GM12878 (cell line): ENCODE measurements around the gene ANKRD1.

Experiments used
- CREM ChIP-seq: IDR thresholded peaks from 2 replicates; pipeline ENCODE4 v1.6.1; 2014; ENCODE audit warnings: antibody characterized with exemption, low read depth
- EP300 ChIP-seq, 2 experiments: fragments of 150-350 bp in 1 of 2; IDR thresholded peaks; 2 replicates each; pipeline ENCODE4 v1.6.1; 2011 to 2012; ENCODE audit warnings: low read depth in 2 of 2, low read length in 2 of 2, borderline replicate concordance in 1 of 2, improper control_type of control experiment in 1 of 2, inconsistent platforms in 1 of 2; ENCODE audit not compliant: control insufficient read depth in 1 of 2
- HDAC6 ChIP-seq: fragments of 200-600 bp; sonication (generic); IDR thresholded peaks from one replicate; pipeline ENCODE4 v1.8.0; 2017; ENCODE audit warnings: antibody characterized with exemption; ENCODE audit not compliant: unreplicated experiment
- NFXL1 ChIP-seq: fragments of 450-650 bp; IDR thresholded peaks from 2 replicates; pipeline ENCODE4 v1.6.1; 2017; ENCODE audit warnings: antibody characterized with exemption, mild to moderate bottlenecking, borderline replicate concordance
- POLR2AphosphoS5 ChIP-seq: IDR thresholded peaks from 2 replicates; pipeline ENCODE4 v1.6.1; 2011; ENCODE audit warnings: mild to moderate bottlenecking, low read length, inconsistent platforms
- TCF12 ChIP-seq: IDR thresholded peaks from 2 replicates; pipeline ENCODE4 v1.6.1; 2011; ENCODE audit warnings: low read depth, mild to moderate bottlenecking, low read length
- TF ChIP-seq, protein P1 (sequence below), 3 experiments: IDR thresholded peaks in 2 of 3; conservative IDR thresholded peaks in 1 of 3; 2 replicates each; pipeline ENCODE4 v1.5.1; 2011; ENCODE audit warnings: low read depth in 3 of 3, low read length in 3 of 3, mild to moderate bottlenecking in 3 of 3, control low read depth in 2 of 3, moderate library complexity in 2 of 3, inconsistent platforms in 1 of 3, mixed read lengths in 1 of 3; ENCODE audit not compliant: control insufficient read depth in 2 of 3, insufficient read depth in 1 of 3; ENCODE audit errors: extremely low read depth in 1 of 3
- TF ChIP-seq, protein P2 (sequence below): fragments of 450-650 bp; IDR thresholded peaks from 2 replicates; pipeline ENCODE4 v1.6.1; 2017; ENCODE audit warnings: mild to moderate bottlenecking, low read depth, inconsistent platforms; ENCODE audit not compliant: poor library complexity, severe bottlenecking

DNA sequence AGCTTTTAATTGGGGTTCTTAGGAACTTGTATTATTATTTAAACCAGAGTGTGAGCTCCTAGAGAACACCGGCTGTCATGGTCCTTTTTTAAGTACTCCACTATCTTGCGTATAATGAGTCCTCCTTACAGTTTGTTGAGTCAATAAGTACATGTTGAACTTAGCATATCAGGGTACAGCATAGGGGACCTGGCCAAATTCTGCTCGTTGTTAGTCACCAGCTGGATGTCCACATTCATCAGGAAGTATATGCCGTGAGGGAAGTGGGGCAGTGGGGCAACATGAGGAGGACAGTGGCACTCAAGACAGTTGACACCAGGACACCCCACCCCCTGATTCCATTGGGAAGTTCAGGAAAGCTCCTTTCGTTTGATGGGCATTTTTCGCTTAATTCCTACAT lies 32.5 kb downstream of the ANKRD1 start:
- TF ChIP-seq HDAC6, result no peak
- no peak for TF ChIP-seq NFXL1
- TF ChIP-seq POLR2AphosphoS5, result no peak
- TF ChIP-seq, protein P1, sequence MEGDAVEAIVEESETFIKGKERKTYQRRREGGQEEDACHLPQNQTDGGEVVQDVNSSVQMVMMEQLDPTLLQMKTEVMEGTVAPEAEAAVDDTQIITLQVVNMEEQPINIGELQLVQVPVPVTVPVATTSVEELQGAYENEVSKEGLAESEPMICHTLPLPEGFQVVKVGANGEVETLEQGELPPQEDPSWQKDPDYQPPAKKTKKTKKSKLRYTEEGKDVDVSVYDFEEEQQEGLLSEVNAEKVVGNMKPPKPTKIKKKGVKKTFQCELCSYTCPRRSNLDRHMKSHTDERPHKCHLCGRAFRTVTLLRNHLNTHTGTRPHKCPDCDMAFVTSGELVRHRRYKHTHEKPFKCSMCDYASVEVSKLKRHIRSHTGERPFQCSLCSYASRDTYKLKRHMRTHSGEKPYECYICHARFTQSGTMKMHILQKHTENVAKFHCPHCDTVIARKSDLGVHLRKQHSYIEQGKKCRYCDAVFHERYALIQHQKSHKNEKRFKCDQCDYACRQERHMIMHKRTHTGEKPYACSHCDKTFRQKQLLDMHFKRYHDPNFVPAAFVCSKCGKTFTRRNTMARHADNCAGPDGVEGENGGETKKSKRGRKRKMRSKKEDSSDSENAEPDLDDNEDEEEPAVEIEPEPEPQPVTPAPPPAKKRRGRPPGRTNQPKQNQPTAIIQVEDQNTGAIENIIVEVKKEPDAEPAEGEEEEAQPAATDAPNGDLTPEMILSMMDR (IDR thresholded peaks at IDR 0.05 in 2 of 3, conservative IDR thresholded peaks at IDR 0.05 in 1 of 3; ENCODE audit: control insufficient read depth in 2 of 3, extremely low read depth in 1 of 3, insufficient read depth in 1 of 3, low read depth in 3 of 3, low read length in 3 of 3), result no peak
- TF ChIP-seq, protein P2, sequence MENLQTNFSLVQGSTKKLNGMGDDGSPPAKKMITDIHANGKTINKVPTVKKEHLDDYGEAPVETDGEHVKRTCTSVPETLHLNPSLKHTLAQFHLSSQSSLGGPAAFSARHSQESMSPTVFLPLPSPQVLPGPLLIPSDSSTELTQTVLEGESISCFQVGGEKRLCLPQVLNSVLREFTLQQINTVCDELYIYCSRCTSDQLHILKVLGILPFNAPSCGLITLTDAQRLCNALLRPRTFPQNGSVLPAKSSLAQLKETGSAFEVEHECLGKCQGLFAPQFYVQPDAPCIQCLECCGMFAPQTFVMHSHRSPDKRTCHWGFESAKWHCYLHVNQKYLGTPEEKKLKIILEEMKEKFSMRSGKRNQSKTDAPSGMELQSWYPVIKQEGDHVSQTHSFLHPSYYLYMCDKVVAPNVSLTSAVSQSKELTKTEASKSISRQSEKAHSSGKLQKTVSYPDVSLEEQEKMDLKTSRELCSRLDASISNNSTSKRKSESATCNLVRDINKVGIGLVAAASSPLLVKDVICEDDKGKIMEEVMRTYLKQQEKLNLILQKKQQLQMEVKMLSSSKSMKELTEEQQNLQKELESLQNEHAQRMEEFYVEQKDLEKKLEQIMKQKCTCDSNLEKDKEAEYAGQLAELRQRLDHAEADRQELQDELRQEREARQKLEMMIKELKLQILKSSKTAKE, result no peak
- no peak for TF ChIP-seq CREM
- TF ChIP-seq EP300 (IDR thresholded peaks at IDR 0.05; ENCODE audit: borderline replicate concordance in 1 of 2, control insufficient read depth in 1 of 2, low read depth in 2 of 2, low read length in 2 of 2), result no peak
- no peak for TF ChIP-seq TCF12
